Testis (tissue), 2 donors: Measurements from ENCODE around the gene TMEM255B.

ENCODE experiments used
- POLR2A ChIP-seq: fragments of 450-650 bp; IDR thresholded peaks from one replicate; pipeline ENCODE4 v1.6.1; 2017; ENCODE audit warnings: antibody characterized with exemption, mild to moderate bottlenecking, moderate library complexity
- TF ChIP-seq, protein P1 (sequence below), 3 experiments: fragments of 450-650 bp in 2 of 3; fragments of 200-600 bp in 1 of 3; sonication (generic) in 1 of 3; IDR thresholded peaks; one replicate each; pipeline ENCODE4 v1.5.1; 2016 to 2019; ENCODE audit warnings: antibody characterized with exemption in 3 of 3, mild to moderate bottlenecking in 2 of 3, moderate library complexity in 1 of 3

- TF ChIP-seq, protein P1, sequence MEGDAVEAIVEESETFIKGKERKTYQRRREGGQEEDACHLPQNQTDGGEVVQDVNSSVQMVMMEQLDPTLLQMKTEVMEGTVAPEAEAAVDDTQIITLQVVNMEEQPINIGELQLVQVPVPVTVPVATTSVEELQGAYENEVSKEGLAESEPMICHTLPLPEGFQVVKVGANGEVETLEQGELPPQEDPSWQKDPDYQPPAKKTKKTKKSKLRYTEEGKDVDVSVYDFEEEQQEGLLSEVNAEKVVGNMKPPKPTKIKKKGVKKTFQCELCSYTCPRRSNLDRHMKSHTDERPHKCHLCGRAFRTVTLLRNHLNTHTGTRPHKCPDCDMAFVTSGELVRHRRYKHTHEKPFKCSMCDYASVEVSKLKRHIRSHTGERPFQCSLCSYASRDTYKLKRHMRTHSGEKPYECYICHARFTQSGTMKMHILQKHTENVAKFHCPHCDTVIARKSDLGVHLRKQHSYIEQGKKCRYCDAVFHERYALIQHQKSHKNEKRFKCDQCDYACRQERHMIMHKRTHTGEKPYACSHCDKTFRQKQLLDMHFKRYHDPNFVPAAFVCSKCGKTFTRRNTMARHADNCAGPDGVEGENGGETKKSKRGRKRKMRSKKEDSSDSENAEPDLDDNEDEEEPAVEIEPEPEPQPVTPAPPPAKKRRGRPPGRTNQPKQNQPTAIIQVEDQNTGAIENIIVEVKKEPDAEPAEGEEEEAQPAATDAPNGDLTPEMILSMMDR (IDR thresholded peaks at IDR 0.05) = no peak
- no peak for TF ChIP-seq POLR2A
Observed at GRCh38 chr13:113803409-113804016, 44.5 kb downstream of the TMEM255B start.
